HFF-Myc (cell line): ENCODE data around the gene DNER.

Experiments used
- DNase-seq: peaks from one replicate; pipeline ENCODE4 v3.0.0-alpha.2; 2011; ENCODE audit warnings: low read depth; ENCODE audit errors: extremely low read depth
- H3K4me3 ChIP-seq: replicated peaks from 2 replicates; pipeline ENCODE4 v1.5.1; 2011; ENCODE audit warnings: low read depth, mild to moderate bottlenecking, control low read depth, low read length
- TF ChIP-seq, protein P1 (sequence below): IDR thresholded peaks from 2 replicates; pipeline ENCODE4 v1.5.1; 2012; ENCODE audit warnings: mild to moderate bottlenecking, low read depth, low read length, control low read depth; ENCODE audit errors: missing control alignments

DNER gene

DNA sequence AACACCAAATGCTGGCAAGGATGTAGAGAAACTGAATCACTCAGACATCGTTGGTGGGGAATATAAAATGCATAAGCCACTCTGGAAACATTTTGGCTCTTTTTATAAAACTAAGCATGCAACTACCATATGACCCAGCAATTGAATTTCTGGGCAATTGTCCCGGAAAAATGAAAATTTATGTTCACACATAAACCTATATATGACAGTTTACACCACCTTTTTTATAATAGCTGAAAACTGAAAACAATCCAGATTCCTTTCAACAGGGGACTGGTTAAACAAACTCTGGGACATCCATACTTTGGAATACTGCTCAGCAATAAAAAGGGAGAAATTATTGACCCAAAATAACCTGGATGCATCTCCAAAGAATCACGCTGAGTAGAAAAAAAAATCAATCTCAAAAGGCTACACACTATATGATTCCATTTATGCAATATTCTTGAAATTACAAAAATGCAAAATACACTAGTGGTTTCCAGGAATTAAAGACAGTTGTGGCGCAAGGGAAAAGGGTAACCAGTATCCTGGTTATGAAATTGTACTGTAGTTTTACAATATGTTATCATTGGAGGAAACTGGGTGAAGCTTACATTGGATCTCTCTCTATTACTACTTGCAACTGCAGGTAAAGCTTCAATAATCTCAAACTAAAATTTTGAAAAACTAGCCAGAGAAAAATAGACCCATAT, 313.0 kb downstream of the DNER start:
- H3K4me3 ChIP-seq: no peak overlapping the region
- DNase-seq: no peak
- TF ChIP-seq, protein P1, sequence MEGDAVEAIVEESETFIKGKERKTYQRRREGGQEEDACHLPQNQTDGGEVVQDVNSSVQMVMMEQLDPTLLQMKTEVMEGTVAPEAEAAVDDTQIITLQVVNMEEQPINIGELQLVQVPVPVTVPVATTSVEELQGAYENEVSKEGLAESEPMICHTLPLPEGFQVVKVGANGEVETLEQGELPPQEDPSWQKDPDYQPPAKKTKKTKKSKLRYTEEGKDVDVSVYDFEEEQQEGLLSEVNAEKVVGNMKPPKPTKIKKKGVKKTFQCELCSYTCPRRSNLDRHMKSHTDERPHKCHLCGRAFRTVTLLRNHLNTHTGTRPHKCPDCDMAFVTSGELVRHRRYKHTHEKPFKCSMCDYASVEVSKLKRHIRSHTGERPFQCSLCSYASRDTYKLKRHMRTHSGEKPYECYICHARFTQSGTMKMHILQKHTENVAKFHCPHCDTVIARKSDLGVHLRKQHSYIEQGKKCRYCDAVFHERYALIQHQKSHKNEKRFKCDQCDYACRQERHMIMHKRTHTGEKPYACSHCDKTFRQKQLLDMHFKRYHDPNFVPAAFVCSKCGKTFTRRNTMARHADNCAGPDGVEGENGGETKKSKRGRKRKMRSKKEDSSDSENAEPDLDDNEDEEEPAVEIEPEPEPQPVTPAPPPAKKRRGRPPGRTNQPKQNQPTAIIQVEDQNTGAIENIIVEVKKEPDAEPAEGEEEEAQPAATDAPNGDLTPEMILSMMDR: no peak

DNA sequence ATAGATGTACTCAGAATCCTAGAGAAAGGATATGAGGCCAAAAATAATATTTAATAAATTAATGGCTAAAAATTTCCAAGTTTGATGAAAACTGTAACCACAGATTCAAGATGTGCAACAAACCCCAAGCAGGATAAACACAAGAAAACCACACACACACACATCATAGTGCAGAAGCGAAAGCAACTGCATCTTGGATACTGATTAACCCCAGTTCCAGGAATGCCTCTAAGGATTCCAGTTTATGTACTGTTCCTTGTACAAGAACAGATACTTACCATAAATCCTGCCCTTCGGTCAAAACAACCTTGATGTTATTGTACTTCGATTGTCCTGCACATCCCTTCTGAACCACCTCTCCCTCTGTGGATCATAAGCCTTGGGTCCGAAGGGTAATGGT, 320.4 kb downstream of the DNER start:
- TF ChIP-seq, protein P1: no peak

DNA sequence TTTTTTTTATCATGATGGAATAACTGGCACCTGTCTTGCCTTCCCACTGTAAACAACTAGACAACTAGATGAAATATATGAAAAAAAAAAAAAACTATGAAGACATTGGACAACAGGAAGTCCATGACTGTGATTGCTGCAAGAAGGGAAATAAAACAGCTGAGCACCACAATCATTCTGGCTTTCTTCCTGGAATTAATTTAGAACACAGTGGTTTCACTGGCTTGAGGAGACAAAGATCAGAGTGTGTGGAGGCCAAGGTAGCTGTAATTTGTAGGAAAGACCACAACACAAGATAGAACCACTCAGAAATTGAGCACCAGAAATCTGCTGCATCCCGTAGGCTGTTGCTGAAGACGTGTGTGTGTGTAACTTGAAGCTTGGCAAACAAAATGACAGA, 322.2 kb downstream of the DNER start:
- TF ChIP-seq, protein P1: no peak
- DNase-seq: no peak
- H3K4me3 ChIP-seq: no peak overlapping the region

More for the DNA sequence above, 320.4 kb downstream of the DNER start:
- DNase-seq: no peak
- H3K4me3 ChIP-seq: no peak overlapping the region

DNA sequence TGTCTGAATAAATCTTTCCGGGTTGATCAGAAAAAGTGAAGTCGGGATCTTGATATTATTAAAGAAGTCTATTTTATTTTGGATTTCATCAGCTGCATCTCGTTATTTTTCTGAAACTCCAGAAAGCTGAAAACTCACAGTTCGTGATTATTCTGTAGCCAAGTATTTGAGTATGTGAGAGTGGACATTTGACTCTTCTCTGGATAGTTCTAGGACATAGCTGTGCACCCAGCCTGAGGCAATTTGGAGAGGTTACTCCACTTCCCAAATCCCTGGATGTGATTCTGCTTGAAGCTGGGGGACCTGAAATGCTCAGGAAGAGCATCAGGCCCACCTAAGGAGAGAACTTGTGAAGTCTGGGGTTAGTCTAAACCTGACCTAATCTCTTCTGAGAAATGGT, 325.6 kb downstream of the DNER start:
- H3K4me3 ChIP-seq: no peak overlapping the region
- TF ChIP-seq, protein P1: no peak
- no peak for DNase-seq

DNA sequence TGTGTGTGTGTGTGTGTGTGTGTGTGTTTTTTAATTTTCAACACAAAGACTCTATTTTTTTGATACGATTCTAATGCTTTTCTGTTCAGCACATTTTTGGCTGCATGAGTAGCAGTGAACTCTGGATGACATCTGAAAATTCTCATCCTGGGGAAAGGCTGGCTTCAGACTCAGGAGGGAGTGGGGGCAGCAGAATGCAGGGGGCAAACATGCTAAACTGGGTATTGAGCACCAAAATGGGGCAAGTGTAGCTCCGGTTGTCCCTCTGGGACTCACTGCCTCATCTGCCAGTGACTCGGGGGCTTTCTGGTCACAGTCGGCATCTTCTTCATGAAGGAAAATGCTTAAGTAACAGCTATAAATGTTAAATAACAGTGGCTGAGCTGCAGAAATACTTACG, 326.5 kb downstream of the DNER start:
- DNase-seq: no peak
- no peak overlapping the region for H3K4me3 ChIP-seq

DNA sequence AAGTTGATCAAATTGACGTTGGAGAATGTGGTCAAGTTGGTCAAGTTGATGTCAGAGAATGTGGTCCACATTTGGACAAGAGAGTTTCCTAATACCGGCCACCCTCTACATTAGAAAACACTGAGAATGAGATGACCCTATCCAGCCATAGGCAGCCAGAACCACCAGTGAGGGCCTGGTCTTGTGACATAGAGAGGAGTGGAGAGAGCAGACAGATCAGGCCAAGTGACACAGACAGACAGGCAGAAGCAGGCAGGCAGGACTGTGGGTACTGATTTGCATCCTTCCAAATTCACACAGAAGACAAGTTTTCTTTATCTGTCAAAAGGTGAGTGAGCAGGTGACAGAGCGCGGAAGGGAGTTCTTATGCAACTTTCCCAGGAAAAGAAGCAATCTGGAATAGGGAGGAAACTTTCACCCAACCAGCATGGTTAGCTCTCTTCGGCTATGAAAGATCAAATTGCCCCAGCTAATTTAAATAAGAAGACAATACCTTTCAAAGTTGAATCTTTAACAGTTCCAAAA, 334.2 kb downstream of the DNER start:
- no peak overlapping the region for H3K4me3 ChIP-seq
- no peak for DNase-seq
- TF ChIP-seq, protein P1: no peak

More for the DNA sequence above, 326.5 kb downstream of the DNER start:
- TF ChIP-seq, protein P1: no peak
